Activated naive CD8-positive, alpha-beta T cell treated with anti-CD3 and anti-CD28 coated beads, Interleukin-2, amount 10 ng/mL, durations not matched to agents 7 days and 5 days (primary cell): ENCODE results near the gene EYA2. TPM values are rescaled to one million over a fixed set of nuclear protein-coding genes. Genes with fewer than 3 reads are reported as not detected.

Experiments used
- ATAC-seq: fragments of 150-1000 bp; cut with Tn5 transposase; one replicate; pipeline ENCODE4 v1.10.0; 2021; ENCODE audit warnings: low read depth, moderate library complexity
- POLR2A ChIA-PET: fragments of 350-600 bp; sonication (Branson Sonifier 250); formaldehyde crosslinking; loops from one replicate; lab custom pipeline; 2021; ENCODE audit warnings: antibody characterized with exemption; lab: Charles Lee
- DNase-seq: peaks from one replicate; pipeline ENCODE4 v3.0.0; 2021
- H3K27ac Mint-ChIP-seq: one replicate; pipeline ENCODE4 v1.8.0; 2022; ENCODE audit warnings: mild to moderate bottlenecking, mixed read lengths
- H3K27me3 Mint-ChIP-seq: one replicate; pipeline ENCODE4 v1.8.0; 2022; ENCODE audit warnings: mild to moderate bottlenecking, moderate library complexity, mixed read lengths
- H3K36me3 Mint-ChIP-seq: one replicate; pipeline ENCODE4 v1.8.0; 2021; ENCODE audit warnings: mild to moderate bottlenecking, mixed read lengths
- H3K4me1 Mint-ChIP-seq: one replicate; pipeline ENCODE4 v1.8.0; 2021; ENCODE audit warnings: mixed read lengths
- H3K4me3 Mint-ChIP-seq: one replicate; pipeline ENCODE4 v1.8.0; 2022; ENCODE audit warnings: mild to moderate bottlenecking, moderate library complexity, mixed read lengths
- H3K9me3 Mint-ChIP-seq: one replicate; pipeline ENCODE4 v1.8.0; 2021; ENCODE audit warnings: mixed read lengths
- total RNA-seq, 2 experiments: library from RNA; stranded (reverse); gene quantifications; one replicate each; pipeline ENCODE4 v1.2.3, GENCODE V29; 2021

Gene EYA2, protein sequence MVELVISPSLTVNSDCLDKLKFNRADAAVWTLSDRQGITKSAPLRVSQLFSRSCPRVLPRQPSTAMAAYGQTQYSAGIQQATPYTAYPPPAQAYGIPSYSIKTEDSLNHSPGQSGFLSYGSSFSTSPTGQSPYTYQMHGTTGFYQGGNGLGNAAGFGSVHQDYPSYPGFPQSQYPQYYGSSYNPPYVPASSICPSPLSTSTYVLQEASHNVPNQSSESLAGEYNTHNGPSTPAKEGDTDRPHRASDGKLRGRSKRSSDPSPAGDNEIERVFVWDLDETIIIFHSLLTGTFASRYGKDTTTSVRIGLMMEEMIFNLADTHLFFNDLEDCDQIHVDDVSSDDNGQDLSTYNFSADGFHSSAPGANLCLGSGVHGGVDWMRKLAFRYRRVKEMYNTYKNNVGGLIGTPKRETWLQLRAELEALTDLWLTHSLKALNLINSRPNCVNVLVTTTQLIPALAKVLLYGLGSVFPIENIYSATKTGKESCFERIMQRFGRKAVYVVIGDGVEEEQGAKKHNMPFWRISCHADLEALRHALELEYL
- not detected for total RNA-seq

DNA sequence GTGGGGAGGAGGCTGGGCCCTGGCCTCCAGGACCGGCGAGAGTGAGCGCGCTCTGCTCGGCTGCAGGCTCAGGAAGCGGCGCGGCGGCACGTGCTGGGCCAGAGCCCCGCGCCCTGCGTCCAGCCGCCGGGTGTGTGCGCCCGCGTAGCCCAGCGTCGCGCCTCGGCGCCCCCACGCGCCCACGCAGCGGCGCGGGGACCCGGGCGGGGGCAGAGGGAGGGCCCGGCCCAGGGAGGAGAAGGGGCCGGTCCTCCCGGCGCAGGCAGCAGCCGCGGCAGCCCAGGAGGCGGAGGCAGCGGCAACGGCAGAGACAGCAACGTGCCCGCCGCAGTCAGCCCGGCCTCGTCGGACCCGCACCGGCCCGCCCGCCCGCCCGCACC lies at the start of gene EYA2:
Gene EYA2, plus strand, starts transcription at position 265 of the 380 bp plus-strand sequence. CDS start 95,168 bp downstream, outside the sequence.
- H3K36me3 Mint-ChIP-seq: no peaks in the 10 kb centered on the region
- no peaks in the 10 kb centered on the region for H3K4me1 Mint-ChIP-seq
- POLR2A ChIA-PET: no interaction called here
- H3K9me3 Mint-ChIP-seq: peaks cover 4% of the 10 kb centered on the region
- peaks cover 73% of the 10 kb centered on the region for H3K27me3 Mint-ChIP-seq
- no peak within 1 kb of the TSS for H3K4me3 Mint-ChIP-seq
- ATAC-seq (no peak), DNase-seq (no peak)
- H3K27ac Mint-ChIP-seq: no peak within 1 kb of the TSS

DNA sequence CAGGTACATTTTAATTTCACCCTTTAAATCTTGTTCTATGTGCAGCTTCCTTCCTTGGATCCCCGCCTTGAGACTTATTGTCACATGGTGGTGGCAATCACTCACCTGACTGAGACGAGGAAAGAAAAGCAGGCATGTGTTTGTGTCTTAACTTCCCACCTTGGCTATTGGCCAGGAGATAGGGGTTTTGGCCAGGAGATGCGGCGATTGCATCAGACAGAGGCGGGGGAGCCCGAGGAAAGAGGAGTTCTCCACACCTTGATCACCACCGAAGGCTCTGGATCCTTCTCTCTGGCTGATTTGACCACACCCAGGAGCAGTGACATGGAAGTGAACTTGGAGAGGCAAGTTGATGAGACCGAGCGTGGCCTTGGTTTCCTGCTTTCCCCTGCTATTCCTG lies 49.7 kb upstream of the EYA2 start:
- Mint-ChIP-seq H3K9me3 (no peaks in the 10 kb centered on the region), H3K36me3 (no peaks in the 10 kb centered on the region), H3K4me3 (no peak overlapping the region), H3K4me1 (no peaks in the 10 kb centered on the region), H3K27me3 (peaks cover 16% of the 10 kb centered on the region), H3K27ac (no peak overlapping the region)
- POLR2A ChIA-PET: no interaction called here
- DNase-seq (no peak), ATAC-seq (no peak)

- no peak for ATAC-seq
- POLR2A ChIA-PET: no interaction called here
Observed at GRCh38 chr20:46849269-46849668, 45.4 kb upstream of the EYA2 start.

GRCh38 chr20:46849751-46850150 lies 44.9 kb upstream of the EYA2 start:
- H3K36me3 Mint-ChIP-seq: no peaks in the 10 kb centered on the region
- no peaks in the 10 kb centered on the region for H3K4me1 Mint-ChIP-seq
- no peak overlapping the region for H3K27ac Mint-ChIP-seq
- no peaks in the 10 kb centered on the region for H3K9me3 Mint-ChIP-seq
- no peak overlapping the region for H3K4me3 Mint-ChIP-seq
- no peak for DNase-seq
- peaks cover 11% of the 10 kb centered on the region for H3K27me3 Mint-ChIP-seq
- ATAC-seq: no peak
- POLR2A ChIA-PET: no interaction called here

More at GRCh38 chr20:46849269-46849668, 45.4 kb upstream of the EYA2 start:
- no peak overlapping the region for H3K4me3 Mint-ChIP-seq
- DNase-seq: no peak
- no peaks in the 10 kb centered on the region for H3K4me1 Mint-ChIP-seq
- H3K36me3 Mint-ChIP-seq: no peaks in the 10 kb centered on the region
- no peaks in the 10 kb centered on the region for H3K9me3 Mint-ChIP-seq
- peaks cover 11% of the 10 kb centered on the region for H3K27me3 Mint-ChIP-seq
- H3K27ac Mint-ChIP-seq: no peak overlapping the region

GRCh38 chr20:46850416-46850815 lies 44.2 kb upstream of the EYA2 start:
- no peak for ATAC-seq
- POLR2A ChIA-PET: no interaction called here
- H3K36me3 Mint-ChIP-seq: no peaks in the 10 kb centered on the region

DNA sequence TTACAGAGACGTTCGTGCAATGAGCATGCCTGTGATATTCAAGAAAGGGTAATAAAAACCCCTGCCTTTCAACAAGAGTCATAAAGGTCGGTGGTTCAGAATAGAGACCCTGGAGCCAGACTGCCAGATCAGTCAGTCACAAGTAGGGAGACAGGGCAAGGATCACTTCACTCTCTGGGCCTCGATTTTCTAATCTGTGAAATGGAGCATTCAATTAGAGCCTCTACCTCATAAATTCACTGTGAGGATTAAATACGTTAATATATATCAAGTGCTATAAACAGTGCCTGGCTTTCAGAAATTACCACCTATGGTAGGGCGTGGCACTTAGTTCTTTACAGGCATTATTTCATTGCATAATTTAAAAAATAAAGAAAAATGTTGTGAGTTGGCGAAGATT lies 43.7 kb upstream of the EYA2 start:
- H3K4me3 Mint-ChIP-seq: no peak overlapping the region
- no peaks in the 10 kb centered on the region for H3K9me3 Mint-ChIP-seq
- H3K36me3 Mint-ChIP-seq: no peaks in the 10 kb centered on the region
- H3K27ac Mint-ChIP-seq: no peak overlapping the region
- ATAC-seq (no peak), DNase-seq (no peak)
- no peaks in the 10 kb centered on the region for H3K4me1 Mint-ChIP-seq
- POLR2A ChIA-PET: interaction anchor here (0.6 kb wide), 1 partner anchor 444 kb away, joined by 3 read pairs; no protein-coding TSS in a partner anchor
- H3K27me3 Mint-ChIP-seq: peaks cover 7% of the 10 kb centered on the region

More at GRCh38 chr20:46850416-46850815, 44.2 kb upstream of the EYA2 start:
- H3K4me3 Mint-ChIP-seq: no peak overlapping the region
- peaks cover 11% of the 10 kb centered on the region for H3K27me3 Mint-ChIP-seq
- no peaks in the 10 kb centered on the region for H3K4me1 Mint-ChIP-seq
- H3K9me3 Mint-ChIP-seq: no peaks in the 10 kb centered on the region
- no peak overlapping the region for H3K27ac Mint-ChIP-seq
- DNase-seq: no peak

GRCh38 chr20:46851746-46852145 lies 42.9 kb upstream of the EYA2 start:
- Mint-ChIP-seq H3K27ac (no peak overlapping the region), H3K4me3 (no peak overlapping the region), H3K9me3 (no peaks in the 10 kb centered on the region), H3K27me3 (peaks cover 7% of the 10 kb centered on the region), H3K36me3 (no peaks in the 10 kb centered on the region), H3K4me1 (no peaks in the 10 kb centered on the region)
- POLR2A ChIA-PET: no interaction called here
- DNase-seq: no peak
- ATAC-seq: no peak

- Mint-ChIP-seq H3K27ac (no peak overlapping the region), H3K4me3 (no peak overlapping the region), H3K9me3 (no peaks in the 10 kb centered on the region), H3K4me1 (no peaks in the 10 kb centered on the region), H3K27me3 (peaks cover 7% of the 10 kb centered on the region), H3K36me3 (no peaks in the 10 kb centered on the region)
- POLR2A ChIA-PET: no interaction called here
- DNase-seq (no peak), ATAC-seq (no peak)
Observed at GRCh38 chr20:46852313-46852712, 42.3 kb upstream of the EYA2 start.

DNA sequence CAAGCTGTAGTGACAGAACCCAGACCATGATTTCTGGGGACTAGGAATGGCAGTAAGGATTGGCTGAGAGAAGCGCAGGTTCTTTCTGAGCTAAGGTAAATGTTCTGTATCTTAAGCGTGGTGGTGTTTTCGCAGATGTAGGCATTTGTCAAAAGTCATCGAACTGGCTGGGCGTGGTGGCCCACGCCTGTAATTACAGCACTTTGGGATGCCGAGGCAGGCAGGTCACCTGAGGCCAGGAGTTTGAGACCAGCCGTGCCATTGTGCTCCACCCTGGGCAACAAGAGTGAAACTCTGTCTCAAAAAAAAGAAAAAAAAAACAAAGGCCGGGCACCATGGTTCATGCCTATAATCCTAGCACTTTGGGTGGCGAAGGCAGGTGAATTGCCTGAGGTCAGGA lies 40.7 kb upstream of the EYA2 start:
- POLR2A ChIA-PET: no interaction called here

GRCh38 chr20:46857061-46857831 lies 37.4 kb upstream of the EYA2 start:
- Mint-ChIP-seq H3K36me3 (no peaks in the 10 kb centered on the region), H3K4me1 (no peaks in the 10 kb centered on the region), H3K4me3 (no peak overlapping the region), H3K27me3 (peaks cover 20% of the 10 kb centered on the region), H3K27ac (no peak overlapping the region), H3K9me3 (no peaks in the 10 kb centered on the region)
- DNase-seq: no peak
- POLR2A ChIA-PET: no interaction called here
- no peak for ATAC-seq

More for the DNA sequence above, 40.7 kb upstream of the EYA2 start:
- ATAC-seq (no peak), DNase-seq (no peak)
- Mint-ChIP-seq H3K4me3 (no peak overlapping the region), H3K27me3 (peaks cover 7% of the 10 kb centered on the region), H3K9me3 (no peaks in the 10 kb centered on the region), H3K4me1 (no peaks in the 10 kb centered on the region), H3K27ac (no peak overlapping the region), H3K36me3 (no peaks in the 10 kb centered on the region)

- H3K9me3 Mint-ChIP-seq: peaks cover 11% of the 10 kb centered on the region
- H3K27ac Mint-ChIP-seq: no peak overlapping the region
- H3K4me1 Mint-ChIP-seq: no peaks in the 10 kb centered on the region
- H3K27me3 Mint-ChIP-seq: peaks cover 24% of the 10 kb centered on the region
- ATAC-seq: no peak
- POLR2A ChIA-PET: no interaction called here
- no peak for DNase-seq
- H3K36me3 Mint-ChIP-seq: no peaks in the 10 kb centered on the region
- no peak overlapping the region for H3K4me3 Mint-ChIP-seq
Observed at GRCh38 chr20:46865824-46866223, 28.8 kb upstream of the EYA2 start.

GRCh38 chr20:46870041-46870440 lies 24.6 kb upstream of the EYA2 start:
- Mint-ChIP-seq H3K36me3 (no peaks in the 10 kb centered on the region), H3K9me3 (peaks cover 12% of the 10 kb centered on the region), H3K4me1 (no peaks in the 10 kb centered on the region), H3K27ac (no peak overlapping the region), H3K4me3 (no peak overlapping the region), H3K27me3 (peaks cover 9% of the 10 kb centered on the region)
- POLR2A ChIA-PET: no interaction called here
- no peak for ATAC-seq
- DNase-seq: no peak

- Mint-ChIP-seq H3K9me3 (peaks cover 8% of the 10 kb centered on the region), H3K36me3 (no peaks in the 10 kb centered on the region), H3K4me1 (no peaks in the 10 kb centered on the region), H3K27ac (no peak overlapping the region), H3K27me3 (peaks cover 14% of the 10 kb centered on the region), H3K4me3 (no peak overlapping the region)
- DNase-seq (no peak), ATAC-seq (no peak)
- POLR2A ChIA-PET: no interaction called here
Observed at GRCh38 chr20:46872328-46873211, 22.1 kb upstream of the EYA2 start.
